Tongue (tissue), 2 donors: ENCODE measurements around the gene PPARG. TPM values are rescaled to one million over a fixed set of nuclear protein-coding genes. Genes with fewer than 3 reads are reported as not detected.
A peak's percentile ranks its signal among the peaks of the same experiment; 100 is the strongest.
"Not testable (repeated sequence)": the region's sequence is repeated elsewhere in the genome, so short reads cannot be mapped to it uniquely, and the experiment has no call there.

Experiments
- DNase-seq: peaks from one replicate; pipeline ENCODE4 v3.0.0-alpha.2; 2015
- total RNA-seq: library from RNA; depleted of rRNA; stranded (reverse); fragments of >200 nt; gene quantifications from one replicate; pipeline ENCODE4 v1.2.3, GENCODE V29; 2014

PPARG gene
- total RNA-seq, 1 donor from 2014 or later = 8.2 TPM

GRCh38 chr3:12444582-12445471 lies 156.0 kb downstream of the PPARG start:
- peak; percentile 32 for DNase-seq

- DNase-seq = no peak
Observed at GRCh38 chr3:12445523-12446240, 156.8 kb downstream of the PPARG start.

GRCh38 chr3:12446298-12446697 lies 157.4 kb downstream of the PPARG start:
- DNase-seq = no peak

- DNase-seq = no peak
Observed at GRCh38 chr3:12447075-12447474, 158.2 kb downstream of the PPARG start.

GRCh38 chr3:12448404-12449202 lies 159.7 kb downstream of the PPARG start:
- DNase-seq = not testable (repeated sequence)

GRCh38 chr3:12449889-12450682 lies 161.2 kb downstream of the PPARG start:
- no peak for DNase-seq

GRCh38 chr3:12451481-12451880 lies 162.6 kb downstream of the PPARG start:
- DNase-seq = no peak

GRCh38 chr3:12451960-12452359 lies 163.1 kb downstream of the PPARG start:
- DNase-seq = no peak

- no peak for DNase-seq
Observed at GRCh38 chr3:12452361-12453330, 163.8 kb downstream of the PPARG start.

- no peak for DNase-seq
Observed at GRCh38 chr3:12454076-12454815, 165.4 kb downstream of the PPARG start.

GRCh38 chr3:12454816-12455121 lies 165.9 kb downstream of the PPARG start:
- DNase-seq = no peak

- DNase-seq = no peak
Observed at GRCh38 chr3:12455740-12456139, 166.9 kb downstream of the PPARG start.

GRCh38 chr3:12456441-12456840 lies 167.6 kb downstream of the PPARG start:
- DNase-seq = no peak

- DNase-seq = not testable (repeated sequence)
Observed at GRCh38 chr3:12457380-12457779, 168.5 kb downstream of the PPARG start.

- DNase-seq = no peak
Observed at GRCh38 chr3:12458901-12459300, 170.0 kb downstream of the PPARG start.

- no peak for DNase-seq
Observed at GRCh38 chr3:12460127-12460526, 171.3 kb downstream of the PPARG start.

- DNase-seq = no peak
Observed at GRCh38 chr3:12461097-12461649, 172.3 kb downstream of the PPARG start.

GRCh38 chr3:12462159-12462947 lies 173.5 kb downstream of the PPARG start:
- no peak for DNase-seq

GRCh38 chr3:12463686-12464085 lies 174.8 kb downstream of the PPARG start:
- DNase-seq = no peak
